Ovary (tissue), 9 donors: ENCODE results near the gene MAD2L1BP. TPM values are rescaled to one million over a fixed set of nuclear protein-coding genes. Genes with fewer than 3 reads are reported as not detected.
A peak's percentile ranks its signal among the peaks of the same experiment; 100 is the strongest.
"Not testable (repeated sequence)": the region's sequence is repeated elsewhere in the genome, so short reads cannot be mapped to it uniquely, and the experiment has no call there.

Experiments
- DNase-seq, 5 donors: peaks; one replicate each; pipeline ENCODE4 v3.0.0-alpha.2; 2019 to 2020
- H3K27ac ChIP-seq, 2 donors: fragments of 200-600 bp; one replicate each; pipeline versions ENCODE4 v1.5.1 to v1.8.0; 2019 to 2022
- H3K27me3 ChIP-seq: fragments of 200-600 bp; one replicate; pipeline ENCODE4 v1.8.0; 2022
- H3K36me3 ChIP-seq: fragments of 200-600 bp; sonication (generic); one replicate; pipeline ENCODE4 v1.5.1; 2019
- H3K4me1 ChIP-seq: one replicate; pipeline ENCODE4 v1.8.1; 2013; ENCODE audit warnings: mild to moderate bottlenecking, moderate library complexity; ENCODE audit not compliant: insufficient read depth
- H3K4me3 ChIP-seq: fragments of 200-600 bp; sonication (generic); one replicate; pipeline ENCODE4 v1.5.1; 2017
- H3K9me3 ChIP-seq, 2 donors: fragments of 200-600 bp in 1 of 2; sonication (generic) in 1 of 2; one replicate each; pipeline versions ENCODE4 v1.5.1 to v1.8.1; 2013 to 2019; ENCODE audit warnings: mild to moderate bottlenecking in 1 of 2, moderate library complexity in 1 of 2
- EP300 ChIP-seq: sonication (generic); formaldehyde crosslinking; IDR thresholded peaks from one replicate; pipeline ENCODE4 v1.6.1; 2017; ENCODE audit warnings: antibody characterized with exemption
- POLR2A ChIP-seq: fragments of 450-650 bp; IDR thresholded peaks from one replicate; pipeline ENCODE4 v1.6.1; 2017; ENCODE audit warnings: antibody characterized with exemption, mild to moderate bottlenecking, moderate library complexity
- WGBS, 3 donors: extraction: QIAGEN DNeasy Blood & Tissue Kit in 1 of 3; methylation state at CpG; one replicate each; pipeline versions ENCODE4 v1.1.5 to v1.1.7; 2013 to 2017; 5-methylcytosine and 5-hydroxymethylcytosine counted together
- intact Hi-C, 4 donors: fragments of 100-400 bp; cut with DNase I; formaldehyde crosslinking; loops; one replicate each; pipeline versions ENCODE4 v1.11.0 to v1.15.1; 2022 to 2023
- polyA plus RNA-seq, 2 donors: library from polyadenylated mRNA; stranded (reverse); fragments of 200-250 nt in 1 of 2; fragments of 350-450 nt in 1 of 2; fragmentation: Illumina TruSeq in 1 of 2; extraction: RNeasy Lipid Tissue Mini Kit (QIAGEN cat#74804) in 1 of 2; gene quantifications; one replicate each; pipeline ENCODE4 v1.2.3, GENCODE V29; 2013 to 2014
- total RNA-seq, 7 donors: library from RNA; depleted of rRNA in 2 of 7; stranded (reverse); fragments of >200 nt in 2 of 7; fragmentation: NEBNext Ultra II Directional in 3 of 7; extraction: Animal tissue kit (Norgen Biotek cat#: 25700) in 3 of 7; gene quantifications; one replicate each; pipeline versions ENCODE4 v1.1.0 to v1.2.4, GENCODE V29; 2016 to 2023
- TF ChIP-seq, protein P1 (sequence below), 3 donors: fragments of 450-650 bp in 2 of 3; fragments of 200-600 bp in 1 of 3; IDR thresholded peaks; one replicate each; pipeline versions ENCODE4 v1.5.1 to v1.8.0; 2016 to 2022; ENCODE audit warnings: antibody characterized with exemption in 3 of 3, mild to moderate bottlenecking in 1 of 3
- donor health status: DM: no; HTN: no; CAD: no; lungs with moderate emphysema.
- donor health status: DM: no; HTN: no; CAD: no.
- donor health status: Bipolar disorder and iron deficiency.
- donor health status: DM: yes; HTN: yes; CAD: no.
- donor health status: DM: no; HTN: no; CAD: no.
- donor health status: DM: yes; HTN: yes; CAD: no.

Gene MAD2L1BP
- total and polyA plus RNA-seq, 9 donors, result 11.9 to 28.4 (median 16.8) TPM

GRCh38 chr6:43645613-43645964 lies 9.9 kb downstream of the MAD2L1BP start:
- TF ChIP-seq POLR2A, result no peak
- TF ChIP-seq, protein P1, sequence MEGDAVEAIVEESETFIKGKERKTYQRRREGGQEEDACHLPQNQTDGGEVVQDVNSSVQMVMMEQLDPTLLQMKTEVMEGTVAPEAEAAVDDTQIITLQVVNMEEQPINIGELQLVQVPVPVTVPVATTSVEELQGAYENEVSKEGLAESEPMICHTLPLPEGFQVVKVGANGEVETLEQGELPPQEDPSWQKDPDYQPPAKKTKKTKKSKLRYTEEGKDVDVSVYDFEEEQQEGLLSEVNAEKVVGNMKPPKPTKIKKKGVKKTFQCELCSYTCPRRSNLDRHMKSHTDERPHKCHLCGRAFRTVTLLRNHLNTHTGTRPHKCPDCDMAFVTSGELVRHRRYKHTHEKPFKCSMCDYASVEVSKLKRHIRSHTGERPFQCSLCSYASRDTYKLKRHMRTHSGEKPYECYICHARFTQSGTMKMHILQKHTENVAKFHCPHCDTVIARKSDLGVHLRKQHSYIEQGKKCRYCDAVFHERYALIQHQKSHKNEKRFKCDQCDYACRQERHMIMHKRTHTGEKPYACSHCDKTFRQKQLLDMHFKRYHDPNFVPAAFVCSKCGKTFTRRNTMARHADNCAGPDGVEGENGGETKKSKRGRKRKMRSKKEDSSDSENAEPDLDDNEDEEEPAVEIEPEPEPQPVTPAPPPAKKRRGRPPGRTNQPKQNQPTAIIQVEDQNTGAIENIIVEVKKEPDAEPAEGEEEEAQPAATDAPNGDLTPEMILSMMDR (IDR thresholded peaks at IDR 0.05), result no peak
- TF ChIP-seq EP300, result no peak
- H3K9me3 ChIP-seq, result no peaks in the 10 kb centered on the region
- H3K36me3 ChIP-seq, result no peaks in the 10 kb centered on the region
- H3K4me1 ChIP-seq, result peaks cover 3% of the 10 kb centered on the region
- no peaks in the 10 kb centered on the region for H3K27me3 ChIP-seq
- 7 to 14% (median 8%) methylated on average over 9 of the region's 9 CpGs for WGBS, 3 donors
- no peak overlapping the region for H3K27ac ChIP-seq
- intact Hi-C loops, result no loop called here
- peak overlapping the region; percentile 42 for H3K4me3 ChIP-seq
- no peak for DNase-seq

DNA sequence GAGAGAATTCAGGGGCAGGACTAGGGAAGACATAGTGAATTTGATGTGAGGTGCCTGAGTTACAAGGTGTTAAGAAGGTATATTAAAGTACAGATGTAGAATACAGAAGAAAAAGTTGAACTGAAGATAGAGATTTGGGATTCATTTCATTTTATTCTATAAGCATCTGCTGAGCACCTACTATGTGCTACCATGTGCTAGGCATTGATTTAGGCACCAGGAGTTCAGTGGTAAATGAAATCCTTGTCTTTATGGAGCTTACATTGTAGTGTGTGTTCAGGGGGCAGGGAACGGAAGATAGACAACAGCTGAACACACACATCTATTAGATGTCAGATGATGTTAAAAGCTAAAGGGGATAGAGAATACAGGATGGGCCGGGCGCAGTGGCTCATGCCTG lies 12.0 kb downstream of the MAD2L1BP start:
- TF ChIP-seq, protein P1 (IDR thresholded peaks at IDR 0.05), result no peak
- TF ChIP-seq POLR2A (no peak), EP300 (no peak)
- DNase-seq, result no peak
- Histone ChIP-seq H3K36me3 (no peaks in the 10 kb centered on the region), H3K27me3 (no peaks in the 10 kb centered on the region), H3K4me3 (no peak overlapping the region), H3K4me1 (peaks cover 3% of the 10 kb centered on the region), H3K27ac (no peak overlapping the region), H3K9me3 (no peaks in the 10 kb centered on the region)
- intact Hi-C loops, result no loop called here
- WGBS, 3 donors, result 92 to 99% (median 96%) methylated on average over 3 of the region's 3 CpGs

GRCh38 chr6:43648248-43648647 lies 12.6 kb downstream of the MAD2L1BP start:
- no peaks in the 10 kb centered on the region for H3K27me3 ChIP-seq
- H3K4me1 ChIP-seq, result peaks cover 3% of the 10 kb centered on the region
- intact Hi-C loops, result no loop called here
- H3K36me3 ChIP-seq, result no peaks in the 10 kb centered on the region
- H3K4me3 ChIP-seq, result no peak overlapping the region
- H3K9me3 ChIP-seq, result no peaks in the 10 kb centered on the region
- H3K27ac ChIP-seq, result no peak overlapping the region
- 96 to 98% (median 97%) methylated on average over 2 of the region's 2 CpGs for WGBS, 3 donors
- no peak for TF ChIP-seq POLR2A
- TF ChIP-seq, protein P1 (IDR thresholded peaks at IDR 0.05), result no peak
- no peak for TF ChIP-seq EP300
- DNase-seq, result no peak

DNA sequence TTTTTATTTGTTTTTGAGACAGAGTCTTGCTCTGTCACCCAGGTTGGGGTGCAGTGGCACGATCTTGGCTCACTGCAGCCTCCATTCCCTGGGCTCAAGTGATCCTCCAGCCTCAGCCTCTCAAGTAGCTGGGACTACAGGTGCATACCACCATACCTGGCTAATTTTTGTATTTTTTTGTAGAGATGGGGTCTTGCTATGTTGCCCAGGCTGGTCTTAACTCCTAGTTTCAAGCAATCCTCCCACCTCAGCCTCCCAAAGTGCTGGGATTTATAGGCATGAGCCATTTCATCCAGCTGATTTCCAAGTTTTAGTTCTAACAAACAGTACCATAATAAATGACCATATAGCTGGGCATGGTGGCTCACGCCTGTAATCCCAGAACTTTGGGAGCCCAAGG lies 17.2 kb downstream of the MAD2L1BP start:
- H3K4me1 ChIP-seq, H3K27me3 ChIP-seq, H3K4me3 ChIP-seq, H3K27ac ChIP-seq, H3K9me3 ChIP-seq, DNase-seq, intact Hi-C loops, H3K36me3 ChIP-seq: not testable (repeated sequence)
- WGBS, 3 donors, result 93 to 98% (median 94%) methylated on average over 2 of the region's 2 CpGs

- TF ChIP-seq EP300 (no peak), POLR2A (no peak)
- TF ChIP-seq, protein P1 (IDR thresholded peaks at IDR 0.05), result no peak
- no peak overlapping the region for H3K27ac ChIP-seq
- H3K9me3 ChIP-seq, result no peaks in the 10 kb centered on the region
- DNase-seq, result no peak
- 83 to 95% (median 93%) methylated on average over 3 of the region's 3 CpGs for WGBS, 3 donors
- H3K4me3 ChIP-seq, result no peak overlapping the region
- intact Hi-C loops, result no loop called here
- no peaks in the 10 kb centered on the region for H3K27me3 ChIP-seq
- no peaks in the 10 kb centered on the region for H3K4me1 ChIP-seq
- H3K36me3 ChIP-seq, result no peaks in the 10 kb centered on the region
These were observed 21.7 kb downstream of the MAD2L1BP start for GRCh38 chr6:43657221-43657802.
